ENCODE data around the gene ATP5PF. TPM values are rescaled to one million over a fixed set of nuclear protein-coding genes. Genes with fewer than 3 reads are reported as not detected.
"Not testable (repeated sequence)": the region's sequence is repeated elsewhere in the genome, so short reads cannot be mapped to it uniquely, and the experiment has no call there.

ATP5PF gene
- total RNA-seq, 2 donors from 2014 or later, result 89.7 to 151 TPM

DNA sequence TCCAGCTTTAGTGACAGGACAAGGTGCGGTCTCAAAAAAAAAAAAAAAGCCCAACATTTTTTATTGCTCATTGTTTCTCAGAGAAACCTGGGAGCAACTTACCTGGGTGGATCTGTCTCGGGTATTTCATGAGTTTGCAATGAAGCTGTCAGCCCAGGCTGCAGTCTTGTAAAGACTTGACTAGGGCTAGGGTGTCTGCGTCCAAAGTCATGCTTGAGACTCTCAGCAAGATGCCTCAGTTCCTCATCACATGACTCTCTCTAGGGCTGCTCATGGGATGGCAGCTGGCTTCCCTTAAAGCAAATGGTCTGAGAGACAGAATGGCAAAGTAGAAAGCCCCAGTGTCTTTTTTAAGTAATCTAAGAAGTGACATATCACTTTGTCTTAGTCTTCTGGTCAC, 8.2 kb upstream of the ATP5PF start:
- peaks cover 58% of the 10 kb centered on the region for H3K36me3 Mint-ChIP-seq (ENCODE audit: low read depth)
- H3K4me3 Mint-ChIP-seq, result no peak overlapping the region
- H3K9me3 Mint-ChIP-seq, result no peaks in the 10 kb centered on the region
- no peak for ATAC-seq (replicated peaks)
- peaks cover 10% of the 10 kb centered on the region for H3K4me1 Mint-ChIP-seq
- H3K27ac Mint-ChIP-seq, result no peak overlapping the region
- H3K27me3 Mint-ChIP-seq, result no peaks in the 10 kb centered on the region

DNA sequence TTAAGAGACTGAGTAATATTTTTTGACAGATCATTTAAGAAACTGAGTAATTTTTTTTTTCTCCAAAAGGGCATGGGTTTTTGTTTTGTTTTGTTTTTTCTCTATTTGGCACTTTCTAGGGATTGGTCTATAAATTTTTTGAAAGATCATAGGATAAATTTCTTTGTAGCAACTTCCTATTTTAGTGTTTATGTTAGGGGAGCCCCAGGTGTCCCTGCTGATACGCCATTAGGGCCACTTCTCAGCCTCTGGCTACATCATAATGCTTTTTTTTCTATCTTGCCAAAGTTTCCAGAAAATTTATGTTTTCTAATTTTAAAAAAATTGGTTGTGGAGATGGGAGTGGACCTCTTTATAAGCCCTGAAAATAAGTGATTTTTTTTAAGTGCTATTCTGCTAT, 2.7 kb upstream of the ATP5PF start:
- Mint-ChIP-seq H3K4me3 (no peak overlapping the region), H3K27ac (no peak overlapping the region), H3K27me3 (no peaks in the 10 kb centered on the region), H3K4me1 (peaks cover 18% of the 10 kb centered on the region), H3K36me3 (ENCODE audit: low read depth) (peaks cover 51% of the 10 kb centered on the region), H3K9me3 (no peaks in the 10 kb centered on the region)
- ATAC-seq (replicated peaks), result no peak

DNA sequence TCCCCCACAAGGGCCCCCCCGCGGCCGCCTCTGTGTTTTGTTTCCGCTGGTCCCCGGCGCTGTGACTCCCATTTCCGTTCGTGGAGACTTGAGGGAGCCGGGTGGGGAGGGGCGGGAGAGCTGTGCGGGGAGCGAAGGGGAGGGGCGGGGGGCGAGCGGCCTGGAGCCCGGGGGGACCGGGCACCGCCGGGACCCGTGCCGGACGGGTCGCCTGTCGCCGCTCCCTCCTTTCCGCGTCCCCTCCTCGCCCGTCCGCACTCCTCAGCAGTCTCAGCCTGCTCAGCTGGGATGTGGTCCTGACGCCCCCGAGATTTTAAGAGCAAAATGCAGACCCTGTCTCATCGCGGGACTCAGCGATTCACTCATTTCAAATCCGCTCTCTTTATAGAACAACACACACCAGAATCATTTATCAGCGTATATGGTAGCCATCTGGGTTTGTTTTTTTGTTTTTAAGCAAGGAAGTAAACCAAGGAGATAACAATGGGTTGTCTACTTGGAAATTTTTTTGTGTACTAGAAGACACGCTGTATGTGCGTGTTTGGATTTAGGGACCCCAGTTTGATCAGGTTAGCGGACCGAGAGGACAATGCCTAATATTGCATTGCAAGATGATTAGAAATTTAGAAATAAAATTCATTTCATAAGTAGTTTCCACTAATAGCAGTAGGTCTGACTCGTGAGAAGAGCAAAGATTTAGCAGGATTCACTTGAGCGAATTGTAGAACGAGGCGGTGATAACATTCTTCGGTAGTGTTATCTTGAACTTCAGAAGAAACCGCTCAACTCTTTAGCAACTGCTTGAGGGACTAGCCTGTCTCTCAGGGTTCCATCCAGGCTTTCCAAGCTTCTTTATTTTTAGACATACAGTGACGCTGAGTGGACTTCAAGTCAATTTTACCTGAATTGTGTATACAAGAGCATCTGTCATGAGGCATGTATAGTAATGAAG, 1.2 kb upstream of the ATP5PF start:
- peak; percentile 5 for ATAC-seq (replicated peaks)
- Mint-ChIP-seq H3K4me3 (peak overlapping the region; percentile 94), H3K27me3 (no peaks in the 10 kb centered on the region)

DNA sequence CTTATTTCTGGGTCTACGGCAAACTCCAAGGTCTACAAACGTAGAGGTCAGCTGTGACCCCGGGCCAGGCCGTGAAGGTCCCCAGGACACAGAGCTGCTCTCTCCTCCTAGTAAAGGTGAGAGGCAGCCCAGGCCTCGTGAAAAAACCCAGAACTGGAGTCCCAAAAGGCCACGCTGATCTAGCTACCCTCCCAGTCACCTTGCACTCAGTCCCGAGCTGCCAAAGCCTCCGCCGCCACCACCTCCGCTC, 125 bp downstream of the ATP5PF start:
- Mint-ChIP-seq H3K27ac (peak overlapping the region; percentile 99), H3K4me1 (peaks cover 18% of the 10 kb centered on the region)
- no peak for ATAC-seq (replicated peaks)

More for the DNA sequence above, 1.2 kb upstream of the ATP5PF start:
- peaks cover 51% of the 10 kb centered on the region for H3K36me3 Mint-ChIP-seq (ENCODE audit: low read depth)
- peaks cover 18% of the 10 kb centered on the region for H3K4me1 Mint-ChIP-seq
- peak overlapping the region; percentile 99 for H3K27ac Mint-ChIP-seq
- no peaks in the 10 kb centered on the region for H3K9me3 Mint-ChIP-seq

DNA sequence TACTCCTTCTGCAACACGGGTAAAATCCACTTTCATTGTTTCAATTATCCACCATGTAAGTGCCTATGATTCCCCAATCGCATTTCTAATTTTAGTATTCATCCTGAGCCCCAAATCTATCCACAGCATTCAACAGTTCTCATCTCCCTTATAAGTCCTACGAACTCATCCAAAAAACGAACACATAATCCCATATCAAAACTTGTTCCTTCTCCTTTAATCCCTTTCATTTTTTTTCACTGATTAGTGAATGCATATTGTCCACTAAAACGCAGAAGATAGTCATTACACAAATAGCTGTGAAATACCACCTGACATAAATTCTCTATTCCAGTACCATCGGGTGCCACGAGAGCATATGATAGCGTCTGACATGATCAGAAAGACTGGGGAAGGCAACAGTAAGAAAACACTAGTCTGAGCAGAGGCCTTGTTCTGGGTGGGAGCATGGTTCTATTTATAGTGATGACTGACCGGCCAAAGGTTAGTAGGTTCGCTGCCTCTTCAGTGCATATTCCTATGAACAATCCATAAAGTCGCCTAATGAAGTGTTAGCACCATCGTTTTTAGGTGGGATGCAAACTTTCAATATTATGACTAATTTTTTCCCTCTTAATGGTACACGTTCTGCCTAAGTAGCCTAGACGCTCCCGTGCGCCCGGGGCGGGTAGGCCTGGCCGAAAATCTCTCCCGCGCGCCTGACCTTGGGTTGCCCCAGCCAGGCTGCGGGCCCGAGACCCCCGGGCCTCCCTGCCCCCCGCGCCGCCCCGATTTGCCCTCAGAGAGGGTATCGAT, 648 bp downstream of the ATP5PF start:
- H3K9me3 Mint-ChIP-seq, result no peaks in the 10 kb centered on the region
- H3K27ac Mint-ChIP-seq, result peak overlapping the region; percentile 99
- H3K4me1 Mint-ChIP-seq, result peaks cover 18% of the 10 kb centered on the region
- ATAC-seq (replicated peaks), result peak; percentile 11
- H3K36me3 Mint-ChIP-seq (ENCODE audit: low read depth), result peaks cover 67% of the 10 kb centered on the region
- no peaks in the 10 kb centered on the region for H3K27me3 Mint-ChIP-seq
- H3K4me3 Mint-ChIP-seq, result peak overlapping the region; percentile 94

More for the DNA sequence above, 125 bp downstream of the ATP5PF start:
- H3K27me3 Mint-ChIP-seq, result no peaks in the 10 kb centered on the region
- peaks cover 62% of the 10 kb centered on the region for H3K36me3 Mint-ChIP-seq (ENCODE audit: low read depth)
- no peaks in the 10 kb centered on the region for H3K9me3 Mint-ChIP-seq
- H3K4me3 Mint-ChIP-seq, result peak overlapping the region; percentile 94

DNA sequence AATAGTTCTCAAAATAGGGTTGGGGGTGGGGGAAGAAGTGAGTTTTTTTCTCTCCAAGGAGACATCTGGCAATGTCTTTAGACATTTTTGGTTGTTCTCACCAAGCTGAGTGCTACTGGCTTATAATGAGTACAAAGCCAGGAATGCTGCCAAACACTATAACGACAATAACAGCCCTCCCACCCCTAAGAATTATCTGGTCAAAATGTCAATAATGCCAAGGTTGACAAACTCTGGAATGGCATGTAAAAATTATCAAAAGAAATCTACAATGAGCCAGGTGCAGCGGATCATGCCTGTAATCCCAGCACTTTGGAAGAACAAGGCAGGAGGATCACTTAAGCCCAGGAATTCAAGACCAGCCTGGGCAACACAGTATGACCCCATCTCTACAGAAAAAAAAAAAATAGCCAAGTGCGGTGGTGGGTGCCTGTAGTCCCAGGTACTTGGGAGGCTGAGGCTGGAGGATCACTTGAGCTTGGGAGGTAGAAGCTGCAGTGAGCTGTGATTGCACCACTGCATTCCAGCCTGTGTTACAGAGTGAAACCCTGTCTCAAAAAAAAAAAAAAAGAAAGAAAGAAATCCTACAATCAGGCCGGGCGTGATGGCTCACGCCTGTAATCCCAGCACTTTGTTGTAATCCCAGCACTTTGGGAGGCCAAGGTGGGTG, 2.5 kb downstream of the ATP5PF start:
- Mint-ChIP-seq H3K36me3 (ENCODE audit: low read depth) (peaks cover 76% of the 10 kb centered on the region), H3K27ac (no peak overlapping the region), H3K4me1 (peaks cover 14% of the 10 kb centered on the region), H3K9me3 (no peaks in the 10 kb centered on the region), H3K27me3 (no peaks in the 10 kb centered on the region), H3K4me3 (peak overlapping the region; percentile 94)
- ATAC-seq (replicated peaks), result no peak

DNA sequence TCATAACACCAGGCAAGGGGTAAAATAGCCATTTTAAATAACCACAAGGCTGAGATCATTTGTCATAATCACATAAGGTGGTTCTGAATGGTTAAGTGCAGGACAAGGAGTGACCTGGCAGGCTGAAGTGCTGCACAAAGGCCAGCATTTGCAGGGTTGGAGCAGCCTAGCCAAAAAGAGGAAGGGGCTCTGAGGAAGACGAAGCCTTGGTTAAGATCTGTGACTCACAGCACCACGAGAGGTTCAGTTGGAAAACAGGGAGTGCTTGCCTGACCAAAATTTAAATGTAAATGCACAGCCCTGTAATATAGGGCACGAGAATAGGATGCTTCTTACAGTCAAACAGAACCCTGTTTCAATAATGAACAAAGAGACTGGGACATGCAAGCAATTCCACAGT, 12.1 kb downstream of the ATP5PF start:
- Mint-ChIP-seq H3K4me3 (no peak overlapping the region), H3K36me3 (ENCODE audit: low read depth) (peaks cover 68% of the 10 kb centered on the region), H3K4me1 (peaks cover 8% of the 10 kb centered on the region), H3K27me3 (no peaks in the 10 kb centered on the region), H3K27ac (peak overlapping the region; percentile 47), H3K9me3 (no peaks in the 10 kb centered on the region)
- no peak for ATAC-seq (replicated peaks)

DNA sequence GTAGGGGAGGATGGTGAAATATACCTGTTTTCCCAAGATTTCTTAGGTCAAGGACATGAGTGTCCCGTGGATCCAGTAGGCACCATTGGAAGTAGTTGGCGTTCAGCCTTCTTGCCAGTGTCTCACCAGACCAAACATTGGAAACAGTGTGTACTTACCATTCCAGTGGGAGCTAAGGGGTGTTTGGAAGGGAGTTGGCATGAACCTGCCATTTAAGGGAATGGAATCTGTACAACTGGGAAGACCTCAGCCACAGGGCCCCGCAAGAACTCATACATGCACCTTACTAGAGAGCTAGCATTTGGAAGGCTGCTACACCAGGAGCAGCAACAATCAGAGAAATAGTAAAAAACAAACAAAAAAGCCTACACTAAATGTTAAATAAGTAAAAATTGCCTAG, 12.7 kb downstream of the ATP5PF start:
- no peak for ATAC-seq (replicated peaks)
- Mint-ChIP-seq H3K27ac (peak overlapping the region; percentile 61), H3K27me3 (no peaks in the 10 kb centered on the region), H3K4me1 (peaks cover 8% of the 10 kb centered on the region), H3K36me3 (ENCODE audit: low read depth) (peaks cover 61% of the 10 kb centered on the region), H3K4me3 (no peak overlapping the region), H3K9me3 (no peaks in the 10 kb centered on the region)

DNA sequence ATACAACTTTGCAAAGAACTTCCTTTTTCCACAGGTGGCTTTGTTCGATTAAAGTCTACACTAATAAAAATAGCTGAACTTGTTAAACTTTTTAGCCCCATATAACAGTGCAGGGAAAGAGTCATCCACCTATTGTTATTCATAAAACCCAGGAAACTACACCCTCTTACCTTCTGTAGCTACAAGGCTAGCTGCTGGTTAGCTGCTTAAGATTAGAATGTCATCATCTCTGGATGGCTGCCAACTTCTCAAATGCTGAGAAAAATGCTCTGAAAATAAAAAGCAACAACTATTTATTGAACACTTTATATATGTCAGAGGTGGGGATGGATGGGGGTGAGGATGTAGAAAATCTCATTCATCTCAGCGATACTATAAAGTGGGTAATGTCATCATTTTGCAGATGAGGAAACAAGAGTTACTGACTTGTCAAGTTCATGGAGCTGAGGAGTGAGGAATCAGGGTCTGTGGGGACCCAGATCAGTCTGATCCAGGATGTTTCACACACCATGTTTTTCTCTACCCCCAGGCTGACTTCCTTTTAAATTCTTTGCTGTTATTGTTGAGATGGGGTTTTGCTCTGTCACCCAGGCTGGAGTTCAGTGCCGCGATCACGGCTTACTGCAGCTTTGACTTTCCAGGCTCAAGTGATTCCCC, 17.1 kb downstream of the ATP5PF start:
- Mint-ChIP-seq H3K27me3 (no peaks in the 10 kb centered on the region), H3K27ac (no peak overlapping the region)

DNA sequence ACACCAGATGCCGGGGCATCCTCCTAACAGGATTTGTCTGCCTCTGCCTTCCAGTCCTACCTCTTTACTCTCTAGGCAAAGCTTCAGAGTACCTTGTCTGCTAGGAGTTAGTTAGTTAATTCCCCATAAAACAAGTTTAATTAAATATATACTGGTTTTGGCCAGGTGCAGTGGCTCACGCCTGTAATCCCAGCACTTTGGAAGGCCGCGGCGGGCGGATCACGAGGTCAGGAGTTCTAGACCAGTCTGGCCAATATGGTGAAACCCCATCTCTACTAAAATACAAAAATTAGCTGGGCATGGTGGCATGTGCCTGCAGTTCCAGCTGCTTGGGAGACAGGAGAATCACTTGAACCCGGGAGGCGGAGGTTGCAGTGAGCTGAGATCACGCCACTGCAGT, 20.6 kb downstream of the ATP5PF start:
- not testable (repeated sequence) for H3K27me3 Mint-ChIP-seq; H3K4me1 Mint-ChIP-seq; H3K27ac Mint-ChIP-seq; H3K9me3 Mint-ChIP-seq; H3K36me3 Mint-ChIP-seq (ENCODE audit: low read depth); ATAC-seq (replicated peaks); H3K4me3 Mint-ChIP-seq

More for the DNA sequence above, 17.1 kb downstream of the ATP5PF start:
- no peaks in the 10 kb centered on the region for H3K9me3 Mint-ChIP-seq
- H3K4me3 Mint-ChIP-seq, result no peak overlapping the region
- no peak for ATAC-seq (replicated peaks)
- peaks cover 19% of the 10 kb centered on the region for H3K36me3 Mint-ChIP-seq (ENCODE audit: low read depth)
- peaks cover 8% of the 10 kb centered on the region for H3K4me1 Mint-ChIP-seq

DNA sequence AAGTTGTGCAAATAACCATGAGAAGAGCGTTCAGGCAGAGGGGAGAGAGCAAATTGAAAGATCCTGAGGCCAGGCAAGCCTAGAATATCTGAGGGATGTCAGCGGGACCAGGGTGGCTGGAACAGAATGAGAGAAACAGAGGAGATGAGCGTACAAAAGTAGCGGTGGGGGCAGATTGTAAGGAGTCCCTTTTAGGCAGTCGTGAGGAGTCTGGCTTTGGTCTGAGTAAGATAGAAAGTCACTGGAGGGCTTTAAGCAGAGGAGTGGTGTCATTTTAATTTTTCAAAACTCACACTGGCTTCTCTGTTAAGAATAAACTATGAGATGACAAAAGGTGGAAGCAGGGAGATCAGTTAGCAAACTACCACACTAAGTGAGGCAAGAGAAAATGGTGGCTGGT, 24.2 kb downstream of the ATP5PF start:
- Mint-ChIP-seq H3K9me3 (no peaks in the 10 kb centered on the region), H3K27me3 (no peaks in the 10 kb centered on the region), H3K36me3 (ENCODE audit: low read depth) (no peaks in the 10 kb centered on the region), H3K27ac (peak overlapping the region; percentile 5), H3K4me3 (no peak overlapping the region), H3K4me1 (no peaks in the 10 kb centered on the region)
- no peak for ATAC-seq (replicated peaks)

DNA sequence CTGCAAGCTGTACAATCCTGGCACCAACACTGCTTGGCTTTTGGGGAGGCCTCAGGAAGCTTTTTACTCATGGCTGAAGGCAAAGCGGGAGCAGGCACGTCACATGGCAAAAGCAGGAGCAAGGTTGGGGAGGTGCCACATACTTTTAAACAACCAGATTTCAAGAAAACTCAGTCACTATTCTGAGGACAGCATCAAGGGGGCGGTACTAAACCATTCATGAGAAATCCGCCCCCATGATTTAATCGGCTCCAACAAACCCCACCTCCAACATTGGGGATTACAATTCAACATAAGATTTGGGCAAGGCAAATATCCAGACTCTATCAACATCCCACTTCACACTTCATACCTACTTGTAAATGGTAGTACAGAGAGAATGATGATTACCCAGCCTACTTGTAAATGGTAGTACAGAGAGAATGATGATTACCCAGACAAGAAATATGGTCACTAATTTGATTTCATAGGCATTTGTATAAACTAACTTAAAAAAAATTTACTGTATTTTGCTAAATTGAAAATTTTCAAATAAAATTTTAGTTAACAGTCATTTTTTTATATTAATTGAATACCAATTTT, 24.9 kb downstream of the ATP5PF start:
- H3K4me1 Mint-ChIP-seq, result no peaks in the 10 kb centered on the region
- H3K9me3 Mint-ChIP-seq, result no peaks in the 10 kb centered on the region
- H3K4me3 Mint-ChIP-seq, result no peak overlapping the region
- H3K27me3 Mint-ChIP-seq, result no peaks in the 10 kb centered on the region
- no peak for ATAC-seq (replicated peaks)
- H3K36me3 Mint-ChIP-seq (ENCODE audit: low read depth), result no peaks in the 10 kb centered on the region
- peak overlapping the region; percentile 5 for H3K27ac Mint-ChIP-seq

DNA sequence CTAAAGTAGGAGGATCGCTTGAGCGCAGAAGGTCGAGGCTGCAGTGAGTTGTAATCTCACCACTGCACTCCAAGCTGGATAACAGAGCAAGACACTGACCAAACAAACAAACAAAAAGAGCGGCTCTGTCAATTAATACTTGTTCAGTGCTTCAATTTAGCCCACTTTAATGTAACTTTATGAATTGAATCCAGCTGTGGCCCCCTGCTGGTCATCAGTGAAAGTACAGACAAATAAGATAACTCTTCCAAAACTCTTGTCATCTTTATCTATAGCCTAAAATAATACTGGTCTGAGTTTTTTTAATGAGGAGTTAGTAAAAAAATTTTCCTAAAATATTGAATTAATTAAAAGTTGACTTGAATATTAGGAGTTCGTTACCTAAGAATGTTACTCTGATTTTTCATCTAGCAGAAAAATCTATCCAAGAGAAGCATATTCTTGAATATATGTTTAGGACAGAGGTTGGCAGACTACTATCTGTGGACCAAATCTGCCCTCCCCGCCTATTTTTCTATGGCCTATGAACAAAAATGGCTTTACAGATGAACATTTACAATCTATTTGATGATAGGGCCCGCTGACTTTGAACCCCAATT, 26.1 kb downstream of the ATP5PF start:
- no peak overlapping the region for H3K27ac Mint-ChIP-seq
- H3K4me3 Mint-ChIP-seq, result no peak overlapping the region
- no peaks in the 10 kb centered on the region for H3K36me3 Mint-ChIP-seq (ENCODE audit: low read depth)
- no peaks in the 10 kb centered on the region for H3K4me1 Mint-ChIP-seq
- H3K27me3 Mint-ChIP-seq, result no peaks in the 10 kb centered on the region
- no peaks in the 10 kb centered on the region for H3K9me3 Mint-ChIP-seq
- no peak for ATAC-seq (replicated peaks)

DNA sequence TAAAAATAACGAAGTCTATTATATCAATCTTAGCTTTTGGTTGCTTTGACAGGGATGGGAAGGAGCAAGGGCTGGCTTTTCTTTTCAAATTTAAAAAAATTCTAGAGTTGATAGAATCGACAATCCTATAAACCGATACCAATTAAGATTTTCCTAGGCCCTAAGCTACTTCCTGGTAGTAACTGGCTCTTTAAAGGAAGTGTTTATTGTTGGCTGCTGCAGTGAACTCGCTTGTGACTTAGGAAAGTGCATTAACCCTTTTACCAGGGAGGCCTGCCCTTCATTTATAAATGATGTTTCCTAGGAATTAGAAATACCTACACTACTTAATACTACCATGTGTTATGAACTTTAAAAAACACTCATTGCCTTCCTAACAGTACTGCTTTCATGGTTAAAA, 33.2 kb downstream of the ATP5PF start:
- ATAC-seq (replicated peaks), result no peak
- no peaks in the 10 kb centered on the region for H3K27me3 Mint-ChIP-seq
- no peaks in the 10 kb centered on the region for H3K4me1 Mint-ChIP-seq
- no peak overlapping the region for H3K27ac Mint-ChIP-seq
- H3K4me3 Mint-ChIP-seq, result no peak overlapping the region
- no peaks in the 10 kb centered on the region for H3K9me3 Mint-ChIP-seq
- H3K36me3 Mint-ChIP-seq (ENCODE audit: low read depth), result no peaks in the 10 kb centered on the region

All from activated T-helper 17 cell treated with anti-CD3 and anti-CD28 coated beads, Interleukin-2, amount 50 U/mL, for 72 hours (primary cell).